Measurements from ENCODE around the gene ADAMTS15. TPM values are rescaled to one million over a fixed set of nuclear protein-coding genes. Genes with fewer than 3 reads are reported as not detected.

Gene ADAMTS15
- total RNA-seq, 4 donors from 2014 or later: 8.4 to 11.8 (median 9.5) TPM

DNA sequence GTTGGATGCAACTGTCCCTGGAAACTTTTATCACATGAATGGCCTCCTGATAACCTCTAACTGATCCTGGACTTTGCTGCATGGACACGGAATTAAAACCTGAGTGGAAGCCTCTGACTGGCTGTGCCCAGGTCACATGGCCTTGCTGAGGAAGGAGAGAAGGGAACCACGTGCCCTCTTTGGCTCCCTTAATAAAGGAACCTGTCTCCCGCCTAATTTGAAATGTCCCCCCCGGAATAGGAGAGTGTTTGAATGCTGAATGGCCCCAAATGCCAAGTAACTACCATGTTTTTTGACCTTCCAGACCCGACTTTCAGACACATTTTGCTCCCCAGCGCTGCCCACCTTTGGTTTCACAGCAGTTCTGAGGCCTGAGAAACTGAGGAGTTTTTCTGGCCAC is 76.9 kb downstream of the ADAMTS15 start:
- H3K36me3 ChIP-seq: no peaks in the 10 kb centered on the region
- WGBS, 2 donors (ENCODE audit: low coverage in 1 of 2): 97 to 98% methylated on average over 3 to 4 of the region's 6 CpGs
- TF ChIP-seq POLR2A (IDR thresholded peaks at IDR 0.05): no peak
- TF ChIP-seq, protein P1, sequence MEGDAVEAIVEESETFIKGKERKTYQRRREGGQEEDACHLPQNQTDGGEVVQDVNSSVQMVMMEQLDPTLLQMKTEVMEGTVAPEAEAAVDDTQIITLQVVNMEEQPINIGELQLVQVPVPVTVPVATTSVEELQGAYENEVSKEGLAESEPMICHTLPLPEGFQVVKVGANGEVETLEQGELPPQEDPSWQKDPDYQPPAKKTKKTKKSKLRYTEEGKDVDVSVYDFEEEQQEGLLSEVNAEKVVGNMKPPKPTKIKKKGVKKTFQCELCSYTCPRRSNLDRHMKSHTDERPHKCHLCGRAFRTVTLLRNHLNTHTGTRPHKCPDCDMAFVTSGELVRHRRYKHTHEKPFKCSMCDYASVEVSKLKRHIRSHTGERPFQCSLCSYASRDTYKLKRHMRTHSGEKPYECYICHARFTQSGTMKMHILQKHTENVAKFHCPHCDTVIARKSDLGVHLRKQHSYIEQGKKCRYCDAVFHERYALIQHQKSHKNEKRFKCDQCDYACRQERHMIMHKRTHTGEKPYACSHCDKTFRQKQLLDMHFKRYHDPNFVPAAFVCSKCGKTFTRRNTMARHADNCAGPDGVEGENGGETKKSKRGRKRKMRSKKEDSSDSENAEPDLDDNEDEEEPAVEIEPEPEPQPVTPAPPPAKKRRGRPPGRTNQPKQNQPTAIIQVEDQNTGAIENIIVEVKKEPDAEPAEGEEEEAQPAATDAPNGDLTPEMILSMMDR (IDR thresholded peaks at IDR 0.05): no peak
- no peak for TF ChIP-seq EP300 (IDR thresholded peaks at IDR 0.05)
- no peak for TF ChIP-seq POLR2AphosphoS5 (IDR thresholded peaks at IDR 0.05)
- no peaks in the 10 kb centered on the region for H3K9me3 ChIP-seq
- no peak overlapping the region for H3K4me3 ChIP-seq
- ATAC-seq: no peak
- no peak overlapping the region for H3K27ac ChIP-seq
- H3K27me3 ChIP-seq: no peaks in the 10 kb centered on the region
- peaks cover 0 to 20% (median 15%) of the 10 kb centered on the region in 3 donors for H3K4me1 ChIP-seq

Other genes with a start within 250 kb of the ADAMTS15 start
- gene ZBTB44, start 133.7 kb upstream of the ADAMTS15 start, total RNA-seq: 10 to 100 TPM; 48.8 to 72.3 (median 60.1) TPM
- gene ADAMTS8, start 20.0 kb upstream of the ADAMTS15 start, total RNA-seq: 10 to 100 TPM in 3 of 4 donors, 1 to 10 TPM in 1; 10.0 to 45.6 (median 34.0) TPM